Hepatocyte (in vitro differentiated cells): ENCODE measurements around the gene TXNL1. TPM values are rescaled to one million over a fixed set of nuclear protein-coding genes. Genes with fewer than 3 reads are reported as not detected.
"Not testable (repeated sequence)": the region's sequence is repeated elsewhere in the genome, so short reads cannot be mapped to it uniquely, and the experiment has no call there.

ENCODE experiments used
- DNase-seq: peaks from one replicate; pipeline ENCODE4 v3.0.0-alpha.2; 2016; ENCODE audit warnings: low spot score
- H2AFZ ChIP-seq: fragments of 200-600 bp; sonication (generic); 2 replicates; pipeline ENCODE4 v1.6.0; 2016; ENCODE audit warnings: antibody characterized with exemption, mild to moderate bottlenecking
- H3K27ac ChIP-seq: fragments of 200-600 bp; sonication (generic); 2 replicates; pipeline ENCODE4 v1.5.1; 2016; ENCODE audit warnings: mild to moderate bottlenecking
- H3K27me3 ChIP-seq: fragments of 200-600 bp; sonication (generic); 2 replicates; pipeline ENCODE4 v1.6.1; 2016
- H3K36me3 ChIP-seq: fragments of 200-600 bp; sonication (generic); replicated peaks from 2 replicates; pipeline ENCODE4 v1.5.1; 2016; ENCODE audit warnings: low read depth; ENCODE audit not compliant: insufficient read depth
- H3K4me1 ChIP-seq: fragments of 200-600 bp; sonication (generic); 2 replicates; pipeline ENCODE4 v1.5.1; 2016; ENCODE audit warnings: mild to moderate bottlenecking, moderate library complexity; ENCODE audit not compliant: insufficient read depth
- H3K4me2 ChIP-seq: fragments of 200-600 bp; sonication (generic); 2 replicates; pipeline ENCODE4 v1.6.0; 2016
- H3K4me3 ChIP-seq: fragments of 200-600 bp; sonication (generic); 2 replicates; pipeline ENCODE4 v1.5.1; 2016; ENCODE audit warnings: mild to moderate bottlenecking
- H3K79me2 ChIP-seq: fragments of 200-600 bp; sonication (generic); 2 replicates; pipeline ENCODE4 v1.6.0; 2017; ENCODE audit warnings: mild to moderate bottlenecking
- H3K9me2 ChIP-seq: fragments of 200-600 bp; sonication (generic); replicated peaks from 2 replicates; pipeline ENCODE4 v1.6.0; 2017; ENCODE audit warnings: mild to moderate bottlenecking; ENCODE audit not compliant: insufficient read depth
- H3K9me3 ChIP-seq: fragments of 200-600 bp; sonication (generic); 2 replicates; pipeline ENCODE4 v1.5.1; 2016; ENCODE audit warnings: low read depth, mild to moderate bottlenecking
- H4K20me1 ChIP-seq: fragments of 200-600 bp; sonication (generic); 2 replicates; pipeline ENCODE4 v1.6.0; 2016; ENCODE audit warnings: mild to moderate bottlenecking; ENCODE audit not compliant: insufficient read depth, poor library complexity, severe bottlenecking
- CTCF ChIP-seq: fragments of 200-600 bp; sonication (generic); IDR thresholded peaks from 2 replicates; pipeline ENCODE4 v1.5.1; 2016; ENCODE audit warnings: antibody characterized with exemption, mild to moderate bottlenecking; ENCODE audit not compliant: poor library complexity
- EZH2 ChIP-seq: fragments of 200-600 bp; sonication (generic); IDR thresholded peaks from 2 replicates; pipeline ENCODE4 v1.6.1; 2016; ENCODE audit warnings: antibody characterized with exemption, mild to moderate bottlenecking, borderline replicate concordance
- EZH2phosphoT487 ChIP-seq: fragments of 200-600 bp; sonication (generic); IDR thresholded peaks from one replicate; pipeline ENCODE4 v1.6.1; 2018; ENCODE audit warnings: antibody characterized with exemption, mild to moderate bottlenecking, low read depth, moderate library complexity; ENCODE audit not compliant: unreplicated experiment, severe bottlenecking
- WGBS: methylation state at CpG from one replicate; pipeline ENCODE4 v1.1.6; 2016; ENCODE audit warnings: low lambda C conversion rate; ENCODE audit errors: missing lambda C conversion rate; 5-methylcytosine and 5-hydroxymethylcytosine counted together
- polyA plus RNA-seq: library from polyadenylated mRNA; unstranded; fragments of >200 nt; fragmentation: Nextera tagmentation; extraction: Ambion mirVana; gene quantifications from 2 replicates; pipeline ENCODE4 v1.2.1, GENCODE V29; 2016
- total RNA-seq: library from RNA; depleted of rRNA; stranded (reverse); fragments of >200 nt; gene quantifications from 2 replicates; pipeline ENCODE4 v1.2.3, GENCODE V29; 2014

TXNL1 gene
- total and polyA plus RNA-seq, 2 experiments from 2014 or later: 60.8 to 77.0 TPM

- DNase-seq: peak; percentile 13
- H3K79me2 ChIP-seq: no peaks in the 10 kb centered on the region
- no peak overlapping the region for H2AFZ ChIP-seq
- no peaks in the 10 kb centered on the region for H3K36me3 ChIP-seq
- WGBS: 47% methylated on average over 3 of the region's 3 CpGs
- peaks cover 7% of the 10 kb centered on the region for H3K4me1 ChIP-seq
- no peaks in the 10 kb centered on the region for H3K9me2 ChIP-seq
- no peaks in the 10 kb centered on the region for H4K20me1 ChIP-seq
- no peak overlapping the region for H3K4me2 ChIP-seq
- no peak overlapping the region for H3K27ac ChIP-seq
- no peaks in the 10 kb centered on the region for H3K9me3 ChIP-seq
- TF ChIP-seq EZH2phosphoT487: no peak
- TF ChIP-seq EZH2: no peak
- TF ChIP-seq CTCF: no peak
- no peaks in the 10 kb centered on the region for H3K27me3 ChIP-seq
- H3K4me3 ChIP-seq: no peak overlapping the region
Observed at GRCh38 chr18:56574861-56575260, 63.5 kb downstream of the TXNL1 start.

- not testable (repeated sequence) for H3K27me3 ChIP-seq, H3K36me3 ChIP-seq, H3K4me3 ChIP-seq, H3K4me2 ChIP-seq, H3K4me1 ChIP-seq, H2AFZ ChIP-seq, H3K9me2 ChIP-seq, H3K79me2 ChIP-seq, H3K9me3 ChIP-seq, H3K27ac ChIP-seq, H4K20me1 ChIP-seq, DNase-seq
- 99% methylated on average over 22 of the region's 36 CpGs for WGBS
Observed at GRCh38 chr18:56572267-56572666, 66.1 kb downstream of the TXNL1 start.

- Histone ChIP-seq H3K79me2 (no peaks in the 10 kb centered on the region), H3K9me2 (no peaks in the 10 kb centered on the region), H3K9me3 (no peaks in the 10 kb centered on the region), H3K27ac (no peak overlapping the region), H2AFZ (no peak overlapping the region), H3K36me3 (no peaks in the 10 kb centered on the region), H3K4me3 (no peak overlapping the region), H4K20me1 (no peaks in the 10 kb centered on the region), H3K4me1 (peaks cover 7% of the 10 kb centered on the region), H3K27me3 (no peaks in the 10 kb centered on the region), H3K4me2 (no peak overlapping the region)
- 71% methylated on average over 3 of the region's 3 CpGs for WGBS
- no peak for DNase-seq
- no peak for TF ChIP-seq CTCF
Observed at GRCh38 chr18:56570978-56571377, 67.4 kb downstream of the TXNL1 start.

GRCh38 chr18:56569416-56569815 lies 69.0 kb downstream of the TXNL1 start:
- Histone ChIP-seq H3K27me3 (no peaks in the 10 kb centered on the region), H3K9me3 (no peaks in the 10 kb centered on the region), H3K4me1 (peaks cover 8% of the 10 kb centered on the region), H3K4me2 (no peak overlapping the region), H3K4me3 (no peak overlapping the region), H3K79me2 (no peaks in the 10 kb centered on the region), H3K27ac (no peak overlapping the region), H3K36me3 (no peaks in the 10 kb centered on the region), H3K9me2 (no peaks in the 10 kb centered on the region), H4K20me1 (no peaks in the 10 kb centered on the region), H2AFZ (no peak overlapping the region)
- 82% methylated on average over 1 of the region's 1 CpG for WGBS
- no peak for DNase-seq
- TF ChIP-seq EZH2phosphoT487 (no peak), CTCF (no peak), EZH2 (no peak)
